22Rv1 (cell line): ENCODE measurements around the gene NOVA1.

Source experiments
- H3K27ac ChIP-seq: fragments of 450-650 bp; 2 replicates; pipeline ENCODE4 v1.5.1; 2017
- CTCF ChIP-seq: fragments of 450-650 bp; IDR thresholded peaks from 2 replicates; pipeline ENCODE4 v1.5.1; 2017; ENCODE audit warnings: mild to moderate bottlenecking
- ZFX ChIP-seq: fragments of 450-650 bp; IDR thresholded peaks from 2 replicates; pipeline ENCODE4 v1.6.1; 2017; ENCODE audit warnings: antibody characterized with exemption, borderline replicate concordance

Gene NOVA1

DNA sequence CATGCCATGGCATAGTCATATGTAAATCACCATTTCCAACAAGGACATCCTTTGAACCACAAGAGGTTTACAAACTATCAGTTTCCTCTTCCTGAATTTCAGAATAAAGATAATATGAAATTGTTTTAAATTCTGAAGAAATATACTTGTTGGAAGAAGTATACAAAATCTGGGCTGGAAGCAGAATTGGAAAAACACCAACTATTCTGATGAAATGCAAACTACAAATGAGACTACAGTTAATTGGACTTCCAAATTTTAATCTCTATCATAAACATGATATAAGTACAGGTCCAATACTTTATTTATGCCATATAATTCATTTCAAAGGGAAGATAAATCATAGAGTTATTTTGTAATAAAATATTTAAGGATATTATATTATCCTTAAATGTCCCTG, 80.1 kb downstream of the NOVA1 start:
- TF ChIP-seq ZFX (no peak), CTCF (no peak)
- H3K27ac ChIP-seq: no peak overlapping the region

DNA sequence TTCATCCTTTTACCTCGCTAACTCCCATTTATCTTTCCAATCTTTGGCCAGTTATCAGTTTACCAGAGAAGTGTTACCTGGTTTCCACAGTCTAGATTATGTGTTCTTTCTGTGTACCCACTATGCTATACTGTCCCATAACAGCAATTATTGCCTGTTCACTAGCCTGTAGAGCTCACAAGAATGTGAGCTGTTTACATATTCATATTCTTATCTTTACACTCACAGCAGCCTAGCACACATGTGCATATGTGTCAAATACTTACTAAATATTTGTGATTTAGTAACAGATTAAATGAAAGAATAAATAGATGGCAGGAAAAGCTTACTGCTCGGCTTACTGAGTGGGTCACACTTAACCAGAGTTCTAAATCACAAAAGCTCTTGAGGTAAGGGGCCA, 97.8 kb downstream of the NOVA1 start:
- peak overlapping the region; percentile 2; the same call in 1 of the 2 replicates for H3K27ac ChIP-seq
- TF ChIP-seq ZFX (no peak), CTCF (no peak)

GRCh38 chr14:26499546-26499945, 98.3 kb downstream of the NOVA1 start:
- 0 out of 2 replicates have a peak overlapping the region, but pooled peaks have one; percentile 2 for H3K27ac ChIP-seq
- no peak for TF ChIP-seq CTCF
- no peak for TF ChIP-seq ZFX

- TF ChIP-seq ZFX (no peak), CTCF (no peak)
- no peak overlapping the region for H3K27ac ChIP-seq
These were observed 110.9 kb downstream of the NOVA1 start for GRCh38 chr14:26486922-26487321.

- no peak for TF ChIP-seq CTCF
- TF ChIP-seq ZFX: no peak
These were observed 113.3 kb downstream of the NOVA1 start for GRCh38 chr14:26484562-26484961.

GRCh38 chr14:26478967-26479366, 118.9 kb downstream of the NOVA1 start:
- no peak overlapping the region for H3K27ac ChIP-seq
- TF ChIP-seq ZFX: no peak
- TF ChIP-seq CTCF: no peak

More at GRCh38 chr14:26484562-26484961, 113.3 kb downstream of the NOVA1 start:
- H3K27ac ChIP-seq: no peak overlapping the region

GRCh38 chr14:26466862-26467261, 131.0 kb downstream of the NOVA1 start:
- TF ChIP-seq ZFX: no peak
- TF ChIP-seq CTCF: no peak

More at GRCh38 chr14:26466862-26467261, 131.0 kb downstream of the NOVA1 start:
- no peak overlapping the region for H3K27ac ChIP-seq
